ENCODE data around the gene EN1.
A peak's percentile ranks its signal among the peaks of the same experiment; 100 is the strongest.

GRCh38 chr2:118815314-118815713 is 32.1 kb downstream of the EN1 start:
- TF ChIP-seq EZH2 (IDR thresholded peaks at IDR 0.05; ENCODE audit: low read depth, unreplicated experiment) (no peak), CTCF (conservative IDR thresholded peaks at IDR 0.05; ENCODE audit: low read depth in 2 of 2) (peak in 1 of 2 experiments; percentile 41; a peak in 2 of 4 replicates), CREB1 (CRISPR knock-in tag; IDR thresholded peaks at IDR 0.05; ENCODE audit: low read depth) (no peak), POLR2AphosphoS5 (IDR thresholded peaks at IDR 0.05; ENCODE audit: low read depth) (no peak), REST (IDR thresholded peaks at IDR 0.05; ENCODE audit: unreplicated experiment) (no peak), ETS1 (IDR thresholded peaks at IDR 0.05) (no peak)

Data from GM23338 (cell line).